GM12878 (cell line): Measurements from ENCODE around the gene ENO2. TPM values are rescaled to one million over a fixed set of nuclear protein-coding genes. Genes with fewer than 3 reads are reported as not detected.

Source experiments
- ASH2L ChIP-seq: fragments of 300-600, 200-600 bp; sonication (generic); IDR thresholded peaks from 2 replicates; pipeline ENCODE4 v1.6.1; 2017; ENCODE audit warnings: low read depth, mild to moderate bottlenecking, borderline replicate concordance
- BACH1 ChIP-seq: fragments of 450-650 bp; IDR thresholded peaks from 2 replicates; pipeline ENCODE4 v1.6.1; 2017; ENCODE audit warnings: mild to moderate bottlenecking, borderline replicate concordance
- CBX5 ChIP-seq: sonication (generic); IDR thresholded peaks from 2 replicates; pipeline ENCODE4 v1.6.1; 2016; ENCODE audit warnings: low read depth, moderate library complexity, mild to moderate bottlenecking, inconsistent platforms
- CHD1 ChIP-seq: IDR thresholded peaks from 2 replicates; pipeline ENCODE4 v1.6.1; 2012; ENCODE audit warnings: low read depth, low read length, improper control_type of control experiment
- CTCF ChIP-seq, 3 experiments: IDR thresholded peaks in 2 of 3; conservative IDR thresholded peaks in 1 of 3; 2 replicates each; pipeline ENCODE4 v1.5.1; 2011; ENCODE audit warnings: low read depth in 3 of 3, low read length in 3 of 3, mild to moderate bottlenecking in 3 of 3, control low read depth in 2 of 3, moderate library complexity in 2 of 3, inconsistent platforms in 1 of 3, mixed read lengths in 1 of 3; ENCODE audit not compliant: control insufficient read depth in 2 of 3, insufficient read depth in 1 of 3; ENCODE audit errors: extremely low read depth in 1 of 3
- CUX1 ChIP-seq: IDR thresholded peaks from 2 replicates; pipeline ENCODE4 v1.6.1; 2012; ENCODE audit warnings: improper control_type of control experiment, low read depth, low read length; ENCODE audit not compliant: insufficient replicate concordance
- E2F4 ChIP-seq: IDR thresholded peaks from 2 replicates; pipeline ENCODE4 v1.6.1; 2012; ENCODE audit warnings: low read depth, low read length, improper control_type of control experiment
- EP300 ChIP-seq, 2 experiments: fragments of 150-350 bp in 1 of 2; IDR thresholded peaks; 2 replicates each; pipeline ENCODE4 v1.6.1; 2011 to 2012; ENCODE audit warnings: low read depth in 2 of 2, low read length in 2 of 2, borderline replicate concordance in 1 of 2, improper control_type of control experiment in 1 of 2, inconsistent platforms in 1 of 2; ENCODE audit not compliant: control insufficient read depth in 1 of 2
- ESRRA ChIP-seq: IDR thresholded peaks from 2 replicates; pipeline ENCODE4 v1.6.1; 2012; ENCODE audit warnings: mild to moderate bottlenecking, low read length, improper control_type of control experiment
- EZH2 ChIP-seq: IDR thresholded peaks from 2 replicates; pipeline ENCODE4 v1.6.1; 2012; ENCODE audit warnings: low read depth, mild to moderate bottlenecking, control low read depth, inconsistent platforms, low read length, borderline replicate concordance; ENCODE audit not compliant: control insufficient read depth
- FOXM1 ChIP-seq: IDR thresholded peaks from 2 replicates; pipeline ENCODE4 v1.6.1; 2012; ENCODE audit warnings: low read depth, mild to moderate bottlenecking, inconsistent platforms, low read length, moderate library complexity
- HDAC2 ChIP-seq: fragments of 200-600 bp; sonication (generic); IDR thresholded peaks from 2 replicates; pipeline ENCODE4 v1.6.1; 2017
- MXI1 ChIP-seq: fragments of 150-350 bp; IDR thresholded peaks from 2 replicates; pipeline ENCODE4 v1.6.1; 2011; ENCODE audit warnings: low read depth, mild to moderate bottlenecking, inconsistent platforms, low read length, improper control_type of control experiment
- NFIC ChIP-seq: IDR thresholded peaks from 2 replicates; pipeline ENCODE4 v1.6.1; 2012; ENCODE audit warnings: low read depth, mild to moderate bottlenecking, inconsistent platforms, low read length, moderate library complexity
- NFXL1 ChIP-seq: fragments of 450-650 bp; IDR thresholded peaks from 2 replicates; pipeline ENCODE4 v1.6.1; 2017; ENCODE audit warnings: antibody characterized with exemption, mild to moderate bottlenecking, borderline replicate concordance
- NFYB ChIP-seq: IDR thresholded peaks from 2 replicates; pipeline ENCODE4 v1.6.1; 2011; ENCODE audit warnings: low read depth, mild to moderate bottlenecking, low read length, improper control_type of control experiment, moderate library complexity; ENCODE audit not compliant: insufficient read depth
- NR2F1 ChIP-seq: fragments of 450-650 bp; conservative IDR thresholded peaks from 2 replicates; pipeline ENCODE4 v1.6.1; 2017; ENCODE audit warnings: mild to moderate bottlenecking
- RCOR1 ChIP-seq: conservative IDR thresholded peaks from 2 replicates; pipeline ENCODE4 v1.6.1; 2012; ENCODE audit warnings: low read depth, low read length, improper control_type of control experiment
- RFX5 ChIP-seq: IDR thresholded peaks from 2 replicates; pipeline ENCODE4 v1.6.1; 2011; ENCODE audit warnings: low read depth, low read length, improper control_type of control experiment
- SIN3A ChIP-seq: IDR thresholded peaks from 2 replicates; pipeline ENCODE4 v1.6.1; 2012; ENCODE audit warnings: low read depth, low read length, improper control_type of control experiment
- SMAD1 ChIP-seq: fragments of 450-650 bp; IDR thresholded peaks from 2 replicates; pipeline ENCODE4 v1.6.1; 2018; ENCODE audit warnings: mild to moderate bottlenecking, low read depth; ENCODE audit not compliant: partially characterized antibody
- YBX1 ChIP-seq: fragments of 450-650 bp; IDR thresholded peaks from 2 replicates; pipeline ENCODE4 v1.6.1; 2016; ENCODE audit warnings: antibody characterized with exemption
- YY1 ChIP-seq: IDR thresholded peaks from 2 replicates; pipeline ENCODE4 v1.6.1; 2011; ENCODE audit warnings: low read depth, mild to moderate bottlenecking, low read length
- ZNF207 ChIP-seq: fragments of 450-650 bp; IDR thresholded peaks from 2 replicates; pipeline ENCODE4 v1.6.1; 2014; ENCODE audit warnings: antibody characterized with exemption, mild to moderate bottlenecking, borderline replicate concordance
- polyA plus RNA-seq, 11 experiments: library from polyadenylated mRNA; depleted of rRNA in 4 of 11; unstranded in 6 of 11; stranded (reverse) in 5 of 11; fragments of >200 nt; fragmentation: Nextera tagmentation in 4 of 11; fragmentation: Illumina TruSeq in 1 of 11; extraction: Ambion mirVana in 4 of 11; extraction: Trizol in 1 of 11; gene quantifications; 1 replicate in 1 of 11; 2 replicates in 10 of 11; pipeline versions ENCODE4 v1.2.1 to v1.2.3, GENCODE V29; 2011 to 2016; ENCODE audit warnings: inconsistent platforms in 2 of 11, missing spikeins in 2 of 11, low read depth in 1 of 11
- total RNA-seq, 4 experiments: library from RNA; depleted of rRNA in 3 of 4; stranded (reverse); fragments of >200 nt in 3 of 4; fragmentation: Illumina TruSeq in 1 of 4; extraction: Trizol in 1 of 4; gene quantifications; 2 replicates each; pipeline versions ENCODE4 v1.2.1 to v1.2.3, GENCODE V29; 2013 to 2021

ENO2 gene
- total and polyA plus RNA-seq, 10 of the 15 experiments (the other 5 are each of a cell fraction or from before 2014, with no cell fraction given), result 24.8 to 196 (median 43.1) TPM

- no peak for TF ChIP-seq CTCF (IDR thresholded peaks at IDR 0.05 in 2 of 3, conservative IDR thresholded peaks at IDR 0.05 in 1 of 3; ENCODE audit: control insufficient read depth in 2 of 3, extremely low read depth in 1 of 3, insufficient read depth in 1 of 3, low read depth in 3 of 3, low read length in 3 of 3)
- TF ChIP-seq RCOR1, result no peak
- no peak for TF ChIP-seq CHD1
- TF ChIP-seq ASH2L, result no peak
- TF ChIP-seq EP300 (IDR thresholded peaks at IDR 0.05; ENCODE audit: borderline replicate concordance in 1 of 2, control insufficient read depth in 1 of 2, low read depth in 2 of 2, low read length in 2 of 2), result no peak
- TF ChIP-seq SIN3A, result no peak
- no peak for TF ChIP-seq YBX1
- TF ChIP-seq SMAD1, result no peak
- TF ChIP-seq RFX5, result no peak
- no peak for TF ChIP-seq CBX5
- no peak for TF ChIP-seq CUX1
- TF ChIP-seq NR2F1, result peak; percentile 39; the same call in 1 of the 2 replicates
- TF ChIP-seq HDAC2, result no peak
- TF ChIP-seq YY1, result no peak
- no peak for TF ChIP-seq MXI1
- no peak for TF ChIP-seq ZNF207
- TF ChIP-seq ESRRA, result no peak
- TF ChIP-seq NFXL1, result no peak
- TF ChIP-seq NFIC, result no peak
- TF ChIP-seq NFYB, result no peak
- no peak for TF ChIP-seq E2F4
- no peak for TF ChIP-seq FOXM1
- no peak for TF ChIP-seq EZH2
- no peak for TF ChIP-seq BACH1
Observed at GRCh38 chr12:6914246-6914946, at the start of gene ENO2 (continued).
